Measurements from ENCODE around the gene SORBS2.

DNA sequence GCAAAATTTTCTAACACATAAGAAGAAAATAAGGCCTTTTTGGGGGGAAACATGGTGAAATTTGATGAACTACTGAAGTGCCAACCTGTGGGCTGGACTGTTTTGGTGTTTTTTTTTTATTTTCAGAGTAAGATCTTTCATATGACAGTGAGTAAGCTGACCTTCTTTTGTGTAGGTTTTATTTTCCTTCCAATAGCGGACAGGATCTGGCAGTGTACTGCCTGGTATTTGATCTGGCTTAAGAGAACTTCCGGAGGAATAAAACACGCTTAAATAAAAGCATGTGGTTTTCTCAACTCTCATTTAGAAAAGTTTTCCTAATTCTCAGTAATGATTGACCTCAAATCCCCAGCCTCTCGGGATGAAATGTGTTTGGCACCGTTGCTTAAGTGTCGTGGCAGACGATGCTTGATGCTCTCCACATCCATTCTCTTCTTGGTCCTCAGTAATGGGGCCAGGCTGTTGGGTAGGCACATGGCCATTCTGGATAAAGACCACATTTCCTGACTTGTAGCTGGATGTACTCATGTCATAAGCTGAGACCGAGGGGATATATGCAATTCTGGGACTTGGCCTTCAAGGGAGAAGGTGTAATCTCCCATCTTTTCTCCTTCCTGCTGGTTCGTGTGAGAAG lies 211.1 kb downstream of the SORBS2 start:
- TF ChIP-seq POLR2A (IDR thresholded peaks at IDR 0.05; ENCODE audit: low read length), result no peak
- TF ChIP-seq GATA1 (IDR thresholded peaks at IDR 0.05; ENCODE audit: low read depth, low read length), result no peak

Data from erythroblast (primary cell).